ENCODE measurements around the gene SIGLEC11. TPM values are rescaled to one million over a fixed set of nuclear protein-coding genes. Genes with fewer than 3 reads are reported as not detected.

Gene SIGLEC11
- total RNA-seq, 6 experiments from 2014 or later = 0.74 to 3.0 (median 1.7) TPM

- no peak overlapping the region for H3K27ac ChIP-seq
- no peak overlapping the region for H3K4me3 ChIP-seq
- peaks cover 0 to 38% (median 6%) of the 10 kb centered on the region in 4 donors for H3K36me3 ChIP-seq
- no peaks in the 10 kb centered on the region for H3K4me1 ChIP-seq
- TF ChIP-seq CTCF (IDR thresholded peaks at IDR 0.05) = no peak
- TF ChIP-seq POLR2A (IDR thresholded peaks at IDR 0.05) = no peak
- H3K27me3 ChIP-seq = no peaks in the 10 kb centered on the region
- DNase-seq = no peak
- intact Hi-C loops (cut with DNase I) = no loop called here
- H3K9me3 ChIP-seq = no peaks in the 10 kb centered on the region
- 37% methylated on average over 3 of the region's 3 CpGs for WGBS (ENCODE audit: insufficient coverage, low coverage, low lambda C conversion rate, missing lambda C conversion rate)
- ATAC-seq = no peak
Measured at GRCh38 chr19:49985871-49986270, 24.9 kb upstream of the SIGLEC11 start.

GRCh38 chr19:49984491-49984890, 23.5 kb upstream of the SIGLEC11 start:
- Histone ChIP-seq H3K36me3 (peaks cover 0 to 32% (median 6%) of the 10 kb centered on the region in 4 donors), H3K4me1 (no peaks in the 10 kb centered on the region), H3K27me3 (no peaks in the 10 kb centered on the region), H3K4me3 (no peak overlapping the region), H3K27ac (no peak overlapping the region), H3K9me3 (no peaks in the 10 kb centered on the region)
- WGBS (ENCODE audit: insufficient coverage, low coverage, low lambda C conversion rate, missing lambda C conversion rate) = 75% methylated on average over 11 of the region's 11 CpGs
- ATAC-seq (no peak), DNase-seq (no peak)
- TF ChIP-seq CTCF (IDR thresholded peaks at IDR 0.05) (no peak), POLR2A (IDR thresholded peaks at IDR 0.05) (no peak)
- intact Hi-C loops (cut with DNase I) = no loop called here

GRCh38 chr19:49983645-49984229, 22.8 kb upstream of the SIGLEC11 start:
- Histone ChIP-seq H3K36me3 (peaks cover 0 to 25% (median 6%) of the 10 kb centered on the region in 4 donors), H3K27ac (no peak overlapping the region), H3K9me3 (no peaks in the 10 kb centered on the region), H3K4me3 (no peak overlapping the region), H3K4me1 (no peaks in the 10 kb centered on the region), H3K27me3 (no peaks in the 10 kb centered on the region)
- WGBS (ENCODE audit: insufficient coverage, low coverage, low lambda C conversion rate, missing lambda C conversion rate) = 35% methylated on average over 8 of the region's 10 CpGs
- DNase-seq (peak in 2 of 3 donors; percentile 66 to 67), ATAC-seq (peak; percentile 70 to 80 (median 74))
- TF ChIP-seq CTCF (IDR thresholded peaks at IDR 0.05) = peak; percentile 84 to 86 (median 86)
- TF ChIP-seq POLR2A (IDR thresholded peaks at IDR 0.05) = no peak
- intact Hi-C loops (cut with DNase I) = no loop called here

GRCh38 chr19:49981603-49982593, 20.9 kb upstream of the SIGLEC11 start:
- TF ChIP-seq CTCF (IDR thresholded peaks at IDR 0.05) = no peak
- TF ChIP-seq POLR2A (IDR thresholded peaks at IDR 0.05) = no peak
- peaks cover 0 to 17% (median 4%) of the 10 kb centered on the region in 4 donors for H3K36me3 ChIP-seq
- ATAC-seq (peak in 1 of 4 donors; percentile 9), DNase-seq (no peak)
- H3K4me3 ChIP-seq = no peak overlapping the region
- no peaks in the 10 kb centered on the region for H3K4me1 ChIP-seq
- intact Hi-C loops (cut with DNase I) = no loop called here
- H3K9me3 ChIP-seq = no peaks in the 10 kb centered on the region
- no peaks in the 10 kb centered on the region for H3K27me3 ChIP-seq
- no peak overlapping the region for H3K27ac ChIP-seq
- WGBS (ENCODE audit: insufficient coverage, low coverage, low lambda C conversion rate, missing lambda C conversion rate) = 89% methylated on average over 14 of the region's 21 CpGs

Measured in right lobe of liver (tissue), 6 donors.